ENCODE data around the gene ELK4. TPM values are rescaled to one million over a fixed set of nuclear protein-coding genes. Genes with fewer than 3 reads are reported as not detected.

The ELK4 gene
- total RNA-seq, 4 donors from 2014 or later, result 13.2 to 27.7 (median 16.0) TPM

GRCh38 chr1:205663286-205663936, 31.6 kb upstream of the ELK4 start:
- no peaks in the 10 kb centered on the region for H3K9me3 ChIP-seq
- no peak overlapping the region for H3K4me3 ChIP-seq
- H3K36me3 ChIP-seq, result no peaks in the 10 kb centered on the region
- DNase-seq, result no peak
- H3K27me3 ChIP-seq, result no peaks in the 10 kb centered on the region
- H3K27ac ChIP-seq, result no peak overlapping the region
- peaks cover 10 to 68% (median 15%) of the 10 kb centered on the region in 3 donors for H3K4me1 ChIP-seq
- TF ChIP-seq POLR2A (IDR thresholded peaks at IDR 0.05), result no peak
- TF ChIP-seq CTCF (IDR thresholded peaks at IDR 0.05), result no peak
- intact Hi-C loops (cut with DNase I), result no loop called here
- 78 to 87% methylated on average over 6 to 12 of the region's 18 CpGs for WGBS, 2 donors

GRCh38 chr1:205662791-205663190, 31.0 kb upstream of the ELK4 start:
- no peak overlapping the region for H3K4me3 ChIP-seq
- H3K9me3 ChIP-seq, result no peaks in the 10 kb centered on the region
- no peak for DNase-seq
- H3K36me3 ChIP-seq, result no peaks in the 10 kb centered on the region
- peaks cover 10 to 62% (median 11%) of the 10 kb centered on the region in 3 donors for H3K4me1 ChIP-seq
- 92% methylated on average over 11 of the region's 24 CpGs; no CpG with 5 or more reads in 1 of the 2 donors for WGBS, 2 donors
- TF ChIP-seq POLR2A (IDR thresholded peaks at IDR 0.05) (no peak), CTCF (IDR thresholded peaks at IDR 0.05) (no peak)
- intact Hi-C loops (cut with DNase I), result no loop called here
- no peak overlapping the region for H3K27ac ChIP-seq
- H3K27me3 ChIP-seq, result no peaks in the 10 kb centered on the region

- Histone ChIP-seq H3K27me3 (peaks cover 0 to 1% (median 0%) of the 10 kb centered on the region in 4 donors), H3K9me3 (no peaks in the 10 kb centered on the region), H3K4me1 (peaks cover 10 to 56% (median 11%) of the 10 kb centered on the region in 3 donors), H3K27ac (no peak overlapping the region), H3K36me3 (no peaks in the 10 kb centered on the region), H3K4me3 (no peak overlapping the region)
- no peak for TF ChIP-seq CTCF (IDR thresholded peaks at IDR 0.05)
- WGBS, 2 donors, result 69 to 85% methylated on average over 13 of the region's 15 CpGs
- intact Hi-C loops (cut with DNase I), result no loop called here
- DNase-seq, result no peak
These were observed 30.4 kb upstream of the ELK4 start for GRCh38 chr1:205662135-205662738.

GRCh38 chr1:205661429-205662134, 29.8 kb upstream of the ELK4 start:
- Histone ChIP-seq H3K27me3 (peaks cover 0 to 7% (median 0%) of the 10 kb centered on the region in 4 donors), H3K4me3 (no peak overlapping the region), H3K27ac (no peak overlapping the region), H3K9me3 (no peaks in the 10 kb centered on the region), H3K36me3 (no peaks in the 10 kb centered on the region), H3K4me1 (peaks cover 10 to 50% (median 11%) of the 10 kb centered on the region in 3 donors)
- TF ChIP-seq CTCF (IDR thresholded peaks at IDR 0.05), result no peak
- TF ChIP-seq POLR2A (IDR thresholded peaks at IDR 0.05), result no peak
- WGBS, 2 donors, result 72 to 77% methylated on average over 7 to 10 of the region's 16 CpGs
- intact Hi-C loops (cut with DNase I), result no loop called here
- DNase-seq, result no peak

GRCh38 chr1:205660361-205660760, 28.6 kb upstream of the ELK4 start:
- 17 to 80% methylated on average over 1 of the region's 8 CpGs for WGBS, 2 donors
- peaks cover 9 to 38% (median 11%) of the 10 kb centered on the region in 3 donors for H3K4me1 ChIP-seq
- H3K36me3 ChIP-seq, result no peaks in the 10 kb centered on the region
- intact Hi-C loops (cut with DNase I), result no loop called here
- H3K27me3 ChIP-seq, result peaks cover 0 to 7% (median 0%) of the 10 kb centered on the region in 4 donors
- no peak overlapping the region for H3K4me3 ChIP-seq
- no peaks in the 10 kb centered on the region for H3K9me3 ChIP-seq
- DNase-seq, result no peak
- TF ChIP-seq POLR2A (IDR thresholded peaks at IDR 0.05) (no peak), CTCF (IDR thresholded peaks at IDR 0.05) (no peak)
- H3K27ac ChIP-seq, result no peak overlapping the region

Measured in esophagus squamous epithelium (tissue), 5 donors.